RWPE2 (cell line): Measurements from ENCODE around the gene TBC1D24.

Source experiments
- ATAC-seq: fragments of 200-7000 bp; cut with Tn5 transposase; 3 replicates; pipeline ENCODE4 v1.9.1; 2021; ENCODE audit warnings: low read depth
- DNase-seq: peaks from one replicate; pipeline ENCODE4 v3.0.0-alpha.2; 2020; ENCODE audit warnings: low spot score
- H3K27ac ChIP-seq: fragments of 450-650 bp; 2 replicates; pipeline ENCODE4 v1.5.1; 2017; ENCODE audit warnings: mild to moderate bottlenecking; ENCODE audit not compliant: poor library complexity, severe bottlenecking
- H3K27me3 ChIP-seq: fragments of 250-450 bp; sonication (Bioruptor Pico); 2 replicates; pipeline ENCODE4 v1.5.1; 2021; ENCODE audit warnings: mild to moderate bottlenecking, moderate library complexity; ENCODE audit not compliant: insufficient read depth, poor library complexity, severe bottlenecking
- H3K36me3 ChIP-seq: fragments of 250-450 bp; sonication (Bioruptor Pico); 2 replicates; pipeline ENCODE4 v1.5.1; 2020; ENCODE audit warnings: low read depth, mild to moderate bottlenecking, moderate library complexity
- H3K4me1 ChIP-seq: fragments of 250-450 bp; sonication (Bioruptor Pico); 2 replicates; pipeline ENCODE4 v1.5.1; 2021; ENCODE audit warnings: mild to moderate bottlenecking, moderate library complexity; ENCODE audit not compliant: insufficient read depth, poor library complexity, severe bottlenecking
- H3K4me3 ChIP-seq: fragments of 250-450 bp; sonication (Bioruptor Pico); 2 replicates; pipeline ENCODE4 v1.5.1; 2021; ENCODE audit warnings: mild to moderate bottlenecking, moderate library complexity; ENCODE audit not compliant: severe bottlenecking
- H3K9me3 ChIP-seq: fragments of 250-450 bp; sonication (Bioruptor Pico); 2 replicates; pipeline ENCODE4 v1.5.1; 2021; ENCODE audit warnings: mild to moderate bottlenecking, moderate library complexity; ENCODE audit not compliant: severe bottlenecking
- CTCF ChIP-seq: fragments of 450-650 bp; IDR thresholded peaks from one replicate; pipeline ENCODE4 v1.5.1; 2017; ENCODE audit warnings: mild to moderate bottlenecking, moderate library complexity; ENCODE audit not compliant: poor library complexity, severe bottlenecking

Gene TBC1D24

GRCh38 chr16:2484898-2485508 lies 10.1 kb downstream of the TBC1D24 start:
- no peaks in the 10 kb centered on the region for H3K4me1 ChIP-seq
- H3K27me3 ChIP-seq, result no peaks in the 10 kb centered on the region
- no peaks in the 10 kb centered on the region for H3K9me3 ChIP-seq
- TF ChIP-seq CTCF, result no peak
- H3K4me3 ChIP-seq, result no peak overlapping the region
- no peak for ATAC-seq
- no peak overlapping the region for H3K27ac ChIP-seq
- no peaks in the 10 kb centered on the region for H3K36me3 ChIP-seq
- no peak for DNase-seq

- DNase-seq, result no peak
- no peak for TF ChIP-seq CTCF
- no peak overlapping the region for H3K4me3 ChIP-seq
- no peak overlapping the region for H3K27ac ChIP-seq
- no peak for ATAC-seq
- no peaks in the 10 kb centered on the region for H3K4me1 ChIP-seq
- H3K9me3 ChIP-seq, result no peaks in the 10 kb centered on the region
- no peaks in the 10 kb centered on the region for H3K36me3 ChIP-seq
- no peaks in the 10 kb centered on the region for H3K27me3 ChIP-seq
These were observed 11.0 kb downstream of the TBC1D24 start for GRCh38 chr16:2485811-2486507.

- Histone ChIP-seq H3K9me3 (no peaks in the 10 kb centered on the region), H3K27me3 (no peaks in the 10 kb centered on the region), H3K36me3 (no peaks in the 10 kb centered on the region), H3K4me3 (no peak overlapping the region), H3K27ac (no peak overlapping the region), H3K4me1 (no peaks in the 10 kb centered on the region)
- no peak for DNase-seq
- ATAC-seq, result no peak
- TF ChIP-seq CTCF, result no peak
These were observed 12.0 kb downstream of the TBC1D24 start for GRCh38 chr16:2486645-2487516.

- Histone ChIP-seq H3K36me3 (no peaks in the 10 kb centered on the region), H3K27me3 (no peaks in the 10 kb centered on the region), H3K27ac (no peak overlapping the region), H3K4me1 (no peaks in the 10 kb centered on the region), H3K4me3 (no peak overlapping the region), H3K9me3 (no peaks in the 10 kb centered on the region)
- ATAC-seq (no peak), DNase-seq (no peak)
- no peak for TF ChIP-seq CTCF
These were observed 12.6 kb downstream of the TBC1D24 start for GRCh38 chr16:2487517-2487842.
